K562 (cell line): ENCODE data around the gene CSTF1. TPM values are rescaled to one million over a fixed set of nuclear protein-coding genes. Genes with fewer than 3 reads are reported as not detected.
A peak's percentile ranks its signal among the peaks of the same experiment; 100 is the strongest.

Source experiments
- ARID3A ChIP-seq: IDR thresholded peaks from 2 replicates; pipeline ENCODE4 v1.6.1; 2012; ENCODE audit warnings: low read depth, low read length, improper control_type of control experiment, borderline replicate concordance
- CBFB ChIP-seq: sonication (generic); formaldehyde crosslinking; IDR thresholded peaks from 2 replicates; pipeline ENCODE4 v1.4.0; 2020; ENCODE audit warnings: mild to moderate bottlenecking, missing genetic modification reagents
- CCNT2 ChIP-seq: IDR thresholded peaks from 2 replicates; pipeline ENCODE4 v1.6.1; 2011; ENCODE audit warnings: borderline replicate concordance, low read depth, mild to moderate bottlenecking, moderate library complexity, mixed read lengths, low read length; ENCODE audit not compliant: insufficient read length; ENCODE audit errors: extremely low read depth
- HDAC1 ChIP-seq, 2 experiments: fragments of 450-650 bp; IDR thresholded peaks; 2 replicates each; pipeline ENCODE4 v1.6.1; 2016 to 2017; ENCODE audit warnings: inconsistent platforms in 1 of 2, mild to moderate bottlenecking in 1 of 2, moderate library complexity in 1 of 2
- HMG20B ChIP-seq: fragments of 250-450 bp; sonication (Bioruptor Pico); IDR thresholded peaks from 2 replicates; pipeline ENCODE4 v1.5.0; 2021; ENCODE audit warnings: mild to moderate bottlenecking
- IRF2 ChIP-seq: sonication (generic); formaldehyde crosslinking; IDR thresholded peaks from 2 replicates; pipeline ENCODE4 v1.8.1; 2022; ENCODE audit warnings: mild to moderate bottlenecking, missing genetic modification reagents
- KAT7 ChIP-seq: sonication (generic); formaldehyde crosslinking; IDR thresholded peaks from 2 replicates; pipeline ENCODE4 v1.8.0; 2022; ENCODE audit warnings: missing genetic modification reagents, mild to moderate bottlenecking, borderline replicate concordance
- KDM4B ChIP-seq, 2 experiments: fragments of 450-650 bp in 1 of 2; sonication (generic) in 1 of 2; IDR thresholded peaks; 2 replicates each; pipeline ENCODE4 v1.6.1; 2016 to 2017; ENCODE audit warnings: borderline replicate concordance in 2 of 2, antibody characterized with exemption in 1 of 2, low read depth in 1 of 2, mild to moderate bottlenecking in 1 of 2
- MAFG ChIP-seq: fragments of 450-650 bp; conservative IDR thresholded peaks from 2 replicates; pipeline ENCODE4 v1.6.1; 2016; ENCODE audit warnings: missing genetic modification characterization, missing compliant biosample characterization
- MYNN ChIP-seq, 2 experiments: sonication (generic); formaldehyde crosslinking in 1 of 2; IDR thresholded peaks; 2 replicates each; pipeline versions ENCODE4 v1.5.0 to v1.6.1; 2016 to 2020; ENCODE audit warnings: antibody characterized with exemption in 1 of 2, missing genetic modification reagents in 1 of 2
- NELFE ChIP-seq: IDR thresholded peaks from 2 replicates; pipeline ENCODE4 v1.6.1; 2011; ENCODE audit warnings: mild to moderate bottlenecking; ENCODE audit not compliant: insufficient read depth, insufficient read length
- NFATC3 ChIP-seq: fragments of 450-650 bp; IDR thresholded peaks from 2 replicates; pipeline ENCODE4 v1.6.1; 2017; ENCODE audit warnings: mild to moderate bottlenecking
- NONO ChIP-seq, 2 experiments: fragments of 200-400 bp in 1 of 2; fragments of 450-650 bp in 1 of 2; formaldehyde crosslinking in 1 of 2; IDR thresholded peaks; 2 replicates each; pipeline ENCODE4 v1.6.1; 2017; ENCODE audit warnings: low read depth in 2 of 2, mild to moderate bottlenecking in 2 of 2, moderate library complexity in 2 of 2, low read length in 1 of 2
- POLR2AphosphoS2 ChIP-seq: IDR thresholded peaks from 2 replicates; pipeline ENCODE4 v1.6.1; 2012; ENCODE audit warnings: low read length, improper control_type of control experiment
- RBFOX2 ChIP-seq: fragments of 200-400 bp; formaldehyde crosslinking; IDR thresholded peaks from 2 replicates; pipeline ENCODE4 v1.6.1; 2017; ENCODE audit warnings: low read depth, mild to moderate bottlenecking, low read length, moderate library complexity
- TCF15 ChIP-seq: fragments of 250-450 bp; sonication (Bioruptor Pico); IDR thresholded peaks from 2 replicates; pipeline ENCODE4 v1.8.0; 2022; ENCODE audit warnings: moderate library complexity, mild to moderate bottlenecking, inconsistent platforms
- ZBTB2 ChIP-seq: fragments of 450-650 bp; IDR thresholded peaks from 2 replicates; pipeline ENCODE4 v1.6.1; 2016; ENCODE audit warnings: antibody characterized with exemption
- ZBTB26 ChIP-seq: fragments of 450-650 bp; formaldehyde crosslinking; IDR thresholded peaks from 2 replicates; pipeline ENCODE4 v1.4.0; 2022; ENCODE audit warnings: missing genetic modification characterization
- ZKSCAN1 ChIP-seq: fragments of 150-350 bp; IDR thresholded peaks from 2 replicates; pipeline ENCODE4 v1.6.1; 2016; ENCODE audit warnings: low read depth, low read length
- ZNF140 ChIP-seq: fragments of 250-450 bp; sonication (Bioruptor Pico); IDR thresholded peaks from 2 replicates; pipeline ENCODE4 v1.8.0; 2021; ENCODE audit warnings: moderate library complexity, mild to moderate bottlenecking, inconsistent platforms
- ZNF239 ChIP-seq: fragments of 250-450 bp; sonication (Bioruptor Pico); IDR thresholded peaks from 2 replicates; pipeline ENCODE4 v1.4.0; 2020; ENCODE audit warnings: mild to moderate bottlenecking
- ZNF511 ChIP-seq: sonication (generic); formaldehyde crosslinking; IDR thresholded peaks from 2 replicates; pipeline ENCODE4 v1.8.0; 2022; ENCODE audit warnings: mild to moderate bottlenecking, missing genetic modification reagents
- ZNF699 ChIP-seq: fragments of 250-450 bp; sonication (Bioruptor Pico); IDR thresholded peaks from 2 replicates; pipeline ENCODE4 v1.8.0; 2021; ENCODE audit warnings: mild to moderate bottlenecking, moderate library complexity; ENCODE audit not compliant: insufficient replicate concordance
- ZNF707 ChIP-seq: fragments of 250-450 bp; sonication (Bioruptor Pico); conservative IDR thresholded peaks from 2 replicates; pipeline ENCODE4 v1.8.0; 2022; ENCODE audit warnings: inconsistent platforms, mild to moderate bottlenecking, moderate library complexity
- ZNF75A ChIP-seq: fragments of 450-650 bp; formaldehyde crosslinking; IDR thresholded peaks from 2 replicates; pipeline ENCODE4 v1.4.0; 2020; ENCODE audit warnings: mild to moderate bottlenecking
- polyA plus RNA-seq, 8 experiments: library from polyadenylated mRNA; depleted of rRNA in 4 of 8; stranded (reverse) in 5 of 8; unstranded in 3 of 8; fragments of >200 nt; fragmentation: Nextera tagmentation in 2 of 8; fragmentation: Illumina TruSeq in 1 of 8; extraction: Ambion mirVana in 2 of 8; extraction: Trizol in 1 of 8; gene quantifications; 2 replicates each; pipeline versions ENCODE4 v1.2.1 to v1.2.3, GENCODE V29; 2011 to 2014; ENCODE audit warnings: inconsistent platforms in 1 of 8, missing spikeins in 1 of 8
- total RNA-seq, 7 experiments: library from RNA; depleted of rRNA in 6 of 7; stranded (reverse); fragments of >200 nt in 6 of 7; fragmentation: Illumina TruSeq in 2 of 7; extraction: Trizol in 2 of 7; gene quantifications; 2 replicates each; pipeline versions ENCODE4 v1.2.1 to v1.2.3, GENCODE V29; 2011 to 2021; ENCODE audit warnings: low replicate concordance in 1 of 7

Gene CSTF1
- total and polyA plus RNA-seq, 9 of the 15 experiments (the other 6 are each of a cell fraction or from before 2014, with no cell fraction given): 30.8 to 110 (median 53.4) TPM

- TF ChIP-seq ARID3A (no peak), ZNF140 (no peak), NONO (IDR thresholded peaks at IDR 0.05; ENCODE audit: low read depth in 2 of 2, low read length in 1 of 2) (no peak), ZNF707 (CRISPR knock-in tag) (no peak), KAT7 (no peak), NFATC3 (no peak), RBFOX2 (no peak), MYNN (IDR thresholded peaks at IDR 0.05) (no peak), MYNN (CRISPR knock-in tag; IDR thresholded peaks at IDR 0.05) (no peak), ZNF75A (CRISPR knock-in tag) (no peak), ZNF699 (CRISPR knock-in tag) (no peak), TCF15 (no peak), CCNT2 (no peak), NELFE (no peak), HMG20B (no peak), ZNF239 (CRISPR knock-in tag) (no peak), KDM4B (IDR thresholded peaks at IDR 0.05; ENCODE audit: borderline replicate concordance in 2 of 2, low read depth in 1 of 2) (no peak), ZNF511 (CRISPR knock-in tag) (no peak), HDAC1 (IDR thresholded peaks at IDR 0.05) (peak in 1 of 2 experiments; percentile 82; a peak in 2 of 4 replicates), MAFG (tag) (no peak), IRF2 (no peak), CBFB (CRISPR knock-in tag) (no peak), ZBTB2 (peak; percentile 83; the same call in 1 of the 2 replicates), ZBTB26 (CRISPR knock-in tag) (no peak), ZKSCAN1 (no peak), POLR2AphosphoS2 (no peak)
Measured at GRCh38 chr20:56429502-56429901, 37.1 kb downstream of the CSTF1 start (continued).
